Ammon's horn (tissue), 1 donor: ENCODE measurements around the gene ZNF831.

Experiments
- DNase-seq: peaks from one replicate; pipeline ENCODE4 v3.0.0-alpha.2; 2016; ENCODE audit warnings: low spot score

The ZNF831 gene

GRCh38 chr20:59247731-59248684, 84.4 kb downstream of the ZNF831 start:
- no peak for DNase-seq

- no peak for DNase-seq
Observed at GRCh38 chr20:59250293-59250692, 86.7 kb downstream of the ZNF831 start.

DNA sequence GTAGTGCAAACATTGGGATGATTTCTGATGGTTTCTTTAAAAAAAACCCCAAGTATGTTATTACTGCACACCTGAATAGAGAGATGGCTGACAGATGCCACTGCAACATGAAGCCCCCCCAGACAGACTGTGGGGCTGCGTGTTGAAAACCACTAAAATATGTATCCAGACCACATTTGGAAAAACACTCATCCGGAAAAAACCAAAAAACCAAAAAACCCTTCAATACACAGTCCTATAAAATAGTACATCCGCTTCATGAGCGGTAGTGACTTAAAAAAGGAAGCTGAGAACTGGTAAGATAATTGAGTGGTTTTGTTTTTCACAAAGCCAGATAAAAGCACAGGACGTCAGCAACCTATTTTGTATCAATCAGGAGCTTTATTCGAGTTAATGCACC, 89.7 kb downstream of the ZNF831 start:
- no peak for DNase-seq

GRCh38 chr20:59253779-59254319, 90.2 kb downstream of the ZNF831 start:
- no peak for DNase-seq

- no peak for DNase-seq
Observed at GRCh38 chr20:59255256-59255655, 91.6 kb downstream of the ZNF831 start.

- no peak for DNase-seq
Observed at GRCh38 chr20:59258221-59258621, 94.6 kb downstream of the ZNF831 start.

DNA sequence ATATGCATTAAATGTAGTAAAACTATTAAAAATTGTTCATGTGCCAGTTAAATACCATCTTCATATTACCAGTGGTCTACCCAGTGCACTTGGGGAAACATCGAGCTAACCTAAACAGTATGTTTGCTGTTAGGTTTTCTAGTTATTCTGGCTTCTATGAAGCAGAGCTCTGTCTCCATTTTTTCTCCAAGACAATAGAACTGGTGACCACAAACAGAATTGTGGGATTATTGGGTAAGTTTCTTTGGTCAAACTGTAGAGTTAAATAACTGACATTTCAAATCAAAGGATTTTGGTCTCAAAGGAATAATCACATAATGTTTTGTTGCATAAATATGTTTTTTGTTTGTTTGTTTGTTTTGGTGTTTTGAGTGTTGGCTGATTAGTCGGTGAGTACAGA, 96.3 kb downstream of the ZNF831 start:
- no peak for DNase-seq

- no peak for DNase-seq
Observed at GRCh38 chr20:59265298-59265697, 101.7 kb downstream of the ZNF831 start.

GRCh38 chr20:59268870-59269269, 105.2 kb downstream of the ZNF831 start:
- DNase-seq = no peak

GRCh38 chr20:59269411-59270025, 105.9 kb downstream of the ZNF831 start:
- no peak for DNase-seq

GRCh38 chr20:59270380-59270779, 106.8 kb downstream of the ZNF831 start:
- DNase-seq = no peak

DNA sequence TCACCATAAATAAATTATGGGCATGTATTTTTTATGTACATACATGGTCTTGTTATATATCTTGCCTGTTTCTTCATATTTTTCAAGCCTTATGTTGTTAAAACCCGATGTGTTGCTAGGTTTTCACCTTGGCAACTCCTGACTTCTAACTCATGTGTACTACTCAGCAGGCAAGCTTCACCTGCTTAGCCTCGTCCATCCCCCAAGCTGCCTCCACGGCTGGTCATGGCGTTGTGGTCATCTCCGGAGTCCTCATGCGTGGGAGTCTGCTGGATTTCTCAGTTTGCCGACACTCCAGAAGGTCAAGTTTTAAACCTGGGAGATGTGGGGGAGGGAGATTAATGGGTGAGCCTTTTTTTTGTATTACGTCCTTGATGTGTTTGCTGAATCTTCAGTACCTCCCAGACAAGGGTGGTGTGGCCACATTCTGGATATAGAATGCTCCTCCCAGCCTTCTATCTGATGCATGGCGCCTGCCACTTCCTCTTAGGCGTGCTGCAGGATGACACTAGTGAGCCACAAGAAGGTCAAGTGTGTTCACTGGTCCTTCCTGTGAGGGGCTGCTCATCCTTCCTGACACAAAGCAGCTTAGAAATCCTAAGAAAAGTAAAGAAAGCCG, 110.2 kb downstream of the ZNF831 start:
- no peak for DNase-seq

- DNase-seq = no peak
Observed at GRCh38 chr20:59276938-59277337, 113.3 kb downstream of the ZNF831 start.

DNA sequence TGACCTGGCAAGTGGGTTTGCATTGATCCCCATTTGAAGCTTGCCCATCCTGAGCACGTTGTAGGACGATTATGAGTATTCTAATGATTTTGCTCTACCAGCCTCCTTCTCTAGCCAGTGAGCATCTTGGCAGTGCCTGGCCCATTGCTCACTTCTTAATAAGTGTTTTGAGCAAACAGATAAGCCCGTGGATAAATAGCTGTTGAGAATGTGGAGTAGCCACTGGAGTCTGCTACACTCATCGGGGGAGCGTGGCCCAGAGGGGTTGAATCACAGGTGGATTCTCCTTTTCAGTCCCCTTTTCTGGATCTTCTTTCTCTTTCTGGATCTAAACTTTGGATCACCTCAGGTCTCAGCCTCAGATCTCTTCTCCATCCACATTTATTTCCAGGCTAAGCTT, 120.8 kb downstream of the ZNF831 start:
- no peak for DNase-seq

DNA sequence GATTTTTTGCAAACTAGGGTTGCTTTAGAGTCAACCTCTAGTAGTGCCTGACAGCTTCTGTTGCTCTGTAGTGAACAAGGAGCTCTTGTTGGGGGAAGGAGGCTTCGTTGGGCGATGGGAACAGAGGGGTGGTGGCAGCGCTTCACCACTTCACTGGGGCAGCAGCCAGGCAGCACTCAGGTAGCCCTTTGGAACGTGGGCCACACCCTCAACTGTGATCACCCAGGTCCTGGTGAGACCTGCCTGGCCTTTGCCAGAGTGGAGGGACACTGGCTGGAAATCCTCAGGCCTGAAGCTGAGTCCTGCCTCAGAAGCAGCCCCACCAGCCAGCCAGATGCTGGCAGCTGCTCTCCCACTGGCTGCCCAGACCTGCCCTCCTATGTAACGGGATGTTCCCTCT, 126.4 kb downstream of the ZNF831 start:
- DNase-seq = no peak

DNA sequence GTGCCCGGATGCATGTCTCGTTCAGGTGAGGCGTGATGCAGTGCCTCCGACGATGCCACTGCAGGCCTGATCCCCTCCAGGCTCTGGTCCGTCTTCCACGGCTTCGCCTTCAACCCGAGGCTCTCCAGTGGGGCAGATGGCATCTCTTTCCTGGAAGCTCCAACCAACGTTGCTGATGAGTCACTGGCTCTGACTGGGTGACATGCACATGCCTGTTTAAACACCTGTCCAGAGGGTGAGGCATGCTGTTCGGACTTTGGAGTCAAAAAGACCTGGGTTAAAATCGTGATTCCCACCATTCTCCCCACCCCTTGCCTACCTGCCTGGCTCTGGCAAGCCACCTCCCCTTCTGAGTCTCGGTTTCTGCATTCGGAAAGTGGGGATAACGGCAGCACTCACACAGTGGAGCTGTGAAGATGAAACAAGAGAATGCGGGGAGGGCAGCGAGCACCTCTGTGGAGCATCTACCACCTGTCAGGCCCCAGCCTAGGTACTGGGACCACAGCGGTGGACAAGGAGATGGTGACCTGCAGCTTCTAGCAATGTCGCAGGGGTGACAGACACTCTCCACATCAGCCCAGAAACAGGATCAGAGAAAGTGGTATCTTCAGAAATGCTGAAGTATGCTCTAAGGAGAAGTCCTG, 128.2 kb downstream of the ZNF831 start:
- no peak for DNase-seq

GRCh38 chr20:59295531-59295930, 131.9 kb downstream of the ZNF831 start:
- no peak for DNase-seq

DNA sequence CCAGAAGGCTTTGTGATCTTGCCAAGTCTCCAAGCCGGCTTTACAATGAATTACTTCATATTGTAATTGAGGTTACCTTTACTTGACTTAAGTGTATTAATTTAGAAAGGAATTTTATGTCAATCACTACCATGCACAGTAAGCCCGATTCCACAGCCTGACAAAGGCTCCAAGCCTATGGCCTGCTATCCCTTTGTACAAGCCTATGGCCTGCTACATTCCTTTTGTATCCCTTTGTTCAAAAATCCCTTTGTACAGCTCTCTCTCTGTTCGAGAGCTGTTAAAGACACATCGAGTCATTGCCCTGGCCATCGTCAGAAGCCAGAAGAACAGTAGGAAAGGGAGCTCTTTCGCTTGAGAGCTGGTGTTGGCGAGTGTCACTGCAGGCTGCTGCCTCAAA, 134.1 kb downstream of the ZNF831 start:
- no peak for DNase-seq

GRCh38 chr20:59299945-59300332, 136.3 kb downstream of the ZNF831 start:
- no peak for DNase-seq

DNA sequence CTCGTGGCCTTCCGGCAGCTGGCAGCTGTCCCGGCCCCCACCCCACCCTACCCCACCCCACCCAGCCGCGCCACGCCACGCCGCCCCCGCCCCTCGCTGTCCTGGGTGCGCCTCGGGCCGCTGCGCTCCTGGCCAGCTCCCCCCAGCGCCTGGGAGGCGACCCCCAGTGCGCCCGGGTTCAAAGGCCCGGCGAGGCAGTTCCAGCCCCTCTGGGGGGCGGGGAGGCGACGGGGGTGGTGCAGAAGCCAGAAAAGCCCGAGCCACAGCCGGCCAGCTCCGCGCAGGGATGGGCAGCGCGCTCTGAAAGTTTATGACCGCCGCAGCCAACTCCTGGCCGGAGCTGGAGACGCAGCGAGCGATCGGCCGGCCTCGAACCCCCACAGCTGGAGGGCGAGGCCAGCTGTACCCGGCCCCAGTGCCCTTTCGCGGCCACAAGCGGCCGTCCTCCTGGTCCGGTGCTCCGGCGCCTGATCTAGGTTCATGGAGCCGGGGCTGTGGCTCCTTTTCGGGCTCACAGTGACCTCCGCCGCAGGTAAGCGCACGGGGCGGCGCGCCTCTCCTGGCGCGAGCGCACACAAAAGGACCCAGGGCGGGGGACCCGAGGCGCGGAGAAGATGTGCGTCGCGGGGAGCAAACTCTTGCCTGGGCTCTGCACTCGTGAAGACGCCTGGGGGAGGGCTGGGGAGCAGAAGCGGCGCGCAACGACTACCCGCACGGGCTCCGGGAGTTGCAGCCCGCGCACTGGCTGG, 136.9 kb downstream of the ZNF831 start, which contains the start of gene EDN3:
EDN3 (plus strand) TSS at position 279 of the 749 bp plus-strand sequence; CDS start at position 481, 202 bp downstream.
- DNase-seq = no peak

GRCh38 chr20:59301343-59302007, 137.9 kb downstream of the ZNF831 start:
- no peak for DNase-seq
